ENCODE data around the gene EIF5A2.
"Not testable (repeated sequence)": the region's sequence is repeated elsewhere in the genome, so short reads cannot be mapped to it uniquely, and the experiment has no call there.

Gene EIF5A2

GRCh38 chr3:170896781-170897180 is 11.7 kb downstream of the EIF5A2 start:
- DNase-seq (ENCODE audit: low spot score): no peak

GRCh38 chr3:170896333-170896732 is 12.1 kb downstream of the EIF5A2 start:
- not testable (repeated sequence) for DNase-seq (ENCODE audit: low spot score)

GRCh38 chr3:170893895-170894294 is 14.5 kb downstream of the EIF5A2 start:
- no peak for DNase-seq (ENCODE audit: low spot score)

- DNase-seq (ENCODE audit: low spot score): no peak
These were observed 18.8 kb downstream of the EIF5A2 start for GRCh38 chr3:170889630-170890029.

GRCh38 chr3:170889132-170889531 is 19.3 kb downstream of the EIF5A2 start:
- no peak for DNase-seq (ENCODE audit: low spot score)

- DNase-seq (ENCODE audit: low spot score): not testable (repeated sequence)
These were observed 24.1 kb downstream of the EIF5A2 start for GRCh38 chr3:170884109-170884930.

- DNase-seq (ENCODE audit: low spot score): not testable (repeated sequence)
These were observed 29.7 kb downstream of the EIF5A2 start for GRCh38 chr3:170878688-170879087.

GRCh38 chr3:170877311-170877710 is 31.1 kb downstream of the EIF5A2 start:
- not testable (repeated sequence) for DNase-seq (ENCODE audit: low spot score)

- no peak for DNase-seq (ENCODE audit: low spot score)
These were observed 31.9 kb downstream of the EIF5A2 start for GRCh38 chr3:170876537-170876936.

- DNase-seq (ENCODE audit: low spot score): peak; percentile 93
These were observed 38.5 kb downstream of the EIF5A2 start, which contains the start of gene RPL22L1 for GRCh38 chr3:170869645-170870593. RPL22L1 (minus strand) TSS chr3:170870195; CDS start chr3:170870167, 28 bp downstream.

GRCh38 chr3:170869239-170869590 is 39.2 kb downstream of the EIF5A2 start:
- no peak for DNase-seq (ENCODE audit: low spot score)

- DNase-seq (ENCODE audit: low spot score): no peak
These were observed 39.7 kb downstream of the EIF5A2 start for GRCh38 chr3:170868577-170869238.

- no peak for DNase-seq (ENCODE audit: low spot score)
These were observed 41.1 kb downstream of the EIF5A2 start for GRCh38 chr3:170867143-170867937.

GRCh38 chr3:170866499-170866898 is 41.9 kb downstream of the EIF5A2 start:
- no peak for DNase-seq (ENCODE audit: low spot score)

GRCh38 chr3:170865209-170866094 is 43.0 kb downstream of the EIF5A2 start:
- DNase-seq (ENCODE audit: low spot score): no peak

- no peak for DNase-seq (ENCODE audit: low spot score)
These were observed 43.8 kb downstream of the EIF5A2 start for GRCh38 chr3:170864525-170865208.

- DNase-seq (ENCODE audit: low spot score): no peak
These were observed 44.6 kb downstream of the EIF5A2 start for GRCh38 chr3:170863816-170864215.

- DNase-seq (ENCODE audit: low spot score): peak; percentile 42
These were observed 45.6 kb downstream of the EIF5A2 start for GRCh38 chr3:170862618-170863374.

- no peak for DNase-seq (ENCODE audit: low spot score)
These were observed 49.8 kb downstream of the EIF5A2 start for GRCh38 chr3:170858599-170858998.

Data from AG08396 (cell line).